Bone marrow (tissue), 2 donors: ENCODE measurements around the gene CBX3.
"Not testable (repeated sequence)": the region's sequence is repeated elsewhere in the genome, so short reads cannot be mapped to it uniquely, and the experiment has no call there.

ENCODE experiments used
- DNase-seq, 2 donors: peaks; one replicate each; lab custom pipeline; 2025; lab: John Stamatoyannopoulos, UW

Gene CBX3

GRCh38 chr7:26170663-26171062 lies 30.9 kb upstream of the CBX3 start:
- DNase-seq, result no peak

- no peak for DNase-seq
Observed at GRCh38 chr7:26171601-26172000, 29.9 kb upstream of the CBX3 start.

GRCh38 chr7:26172048-26172447 lies 29.5 kb upstream of the CBX3 start:
- no peak for DNase-seq

- not testable (repeated sequence) for DNase-seq
Observed at GRCh38 chr7:26175903-26176302, 25.6 kb upstream of the CBX3 start.

- DNase-seq, result not testable (repeated sequence)
Observed at GRCh38 chr7:26176696-26177095, 24.8 kb upstream of the CBX3 start.

- DNase-seq, result not testable (repeated sequence)
Observed at GRCh38 chr7:26177269-26177668, 24.3 kb upstream of the CBX3 start.

GRCh38 chr7:26178272-26178960 lies 23.1 kb upstream of the CBX3 start:
- DNase-seq, result no peak

GRCh38 chr7:26179422-26179821 lies 22.1 kb upstream of the CBX3 start:
- DNase-seq, result no peak

GRCh38 chr7:26179826-26180497 lies 21.6 kb upstream of the CBX3 start:
- DNase-seq, result no peak

GRCh38 chr7:26180792-26181198 lies 20.8 kb upstream of the CBX3 start:
- DNase-seq, result no peak

GRCh38 chr7:26181474-26182227 lies 19.9 kb upstream of the CBX3 start:
- DNase-seq, result no peak

GRCh38 chr7:26182283-26182682 lies 19.3 kb upstream of the CBX3 start:
- DNase-seq, result no peak

- no peak for DNase-seq
Observed at GRCh38 chr7:26182706-26183105, 18.8 kb upstream of the CBX3 start.

GRCh38 chr7:26183545-26184280 lies 17.8 kb upstream of the CBX3 start:
- no peak for DNase-seq

GRCh38 chr7:26184281-26185101 lies 17.1 kb upstream of the CBX3 start:
- not testable (repeated sequence) for DNase-seq

- no peak for DNase-seq
Observed at GRCh38 chr7:26185131-26185843, 16.3 kb upstream of the CBX3 start.

GRCh38 chr7:26185844-26186180 lies 15.7 kb upstream of the CBX3 start:
- no peak for DNase-seq

GRCh38 chr7:26186364-26187311 lies 14.9 kb upstream of the CBX3 start:
- no peak for DNase-seq

GRCh38 chr7:26187380-26188205 lies 14.0 kb upstream of the CBX3 start:
- DNase-seq, result no peak
